ENCODE results near the gene VTI1A. TPM values are rescaled to one million over a fixed set of nuclear protein-coding genes. Genes with fewer than 3 reads are reported as not detected.

Gene VTI1A
- total RNA-seq, 1 donor from 2014 or later: 33.3 TPM

DNA sequence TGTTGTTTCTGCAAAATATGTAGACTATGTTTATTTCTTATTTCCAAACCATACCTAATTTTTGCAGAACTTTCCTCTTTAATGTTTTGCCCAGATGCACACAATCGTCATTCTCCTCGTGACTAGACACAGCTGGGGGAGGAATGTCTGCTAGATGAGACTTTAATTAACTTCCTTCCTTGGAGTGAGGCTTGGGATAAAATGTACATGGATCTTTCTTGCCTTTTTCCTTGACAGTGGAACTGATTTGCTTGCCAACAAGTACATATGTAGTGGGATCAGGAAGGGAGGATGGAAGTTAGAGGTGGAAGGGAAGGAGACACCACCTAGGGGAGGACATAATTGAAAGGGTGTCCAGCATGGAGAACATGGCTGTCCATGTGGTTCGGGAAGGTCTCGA is 172.5 kb downstream of the VTI1A start:
- no peaks in the 10 kb centered on the region for H3K27me3 Mint-ChIP-seq (ENCODE audit: low read depth, unreplicated experiment)
- no peak overlapping the region for H3K27ac ChIP-seq (ENCODE audit: low read depth, low read length)
- H4K20me1 ChIP-seq (ENCODE audit: insufficient read depth, low read length): no peaks in the 10 kb centered on the region
- no peak overlapping the region for H3K4me3 Mint-ChIP-seq (ENCODE audit: unreplicated experiment)
- H3K79me2 ChIP-seq (ENCODE audit: insufficient read depth, low read length): no peaks in the 10 kb centered on the region
- FAIRE-seq: no peak
- peaks cover 2% of the 10 kb centered on the region for H3K9me3 Mint-ChIP-seq (ENCODE audit: unreplicated experiment)
- no peaks in the 10 kb centered on the region for H3K27me3 ChIP-seq (ENCODE audit: insufficient read depth, low read length)
- no peak overlapping the region for H2AFZ ChIP-seq (ENCODE audit: low read depth, low read length)
- H3K36me3 Mint-ChIP-seq (ENCODE audit: low read depth, unreplicated experiment): peaks cover 7% of the 10 kb centered on the region
- no peak overlapping the region for H3K4me2 ChIP-seq (ENCODE audit: low read length)
- no peak overlapping the region for H3K9ac ChIP-seq (ENCODE audit: low read length)
- no peak overlapping the region for H3K4me3 ChIP-seq (ENCODE audit: insufficient read depth, low read depth, low read length)
- no peaks in the 10 kb centered on the region for H3K4me1 ChIP-seq (ENCODE audit: insufficient read depth, low read length)
- no peak overlapping the region for H3K27ac Mint-ChIP-seq (ENCODE audit: unreplicated experiment)
- H3K9me3 ChIP-seq (ENCODE audit: insufficient read depth, low read depth, low read length): no peaks in the 10 kb centered on the region
- DNase-seq (ENCODE audit: low read depth): no peak
- TF ChIP-seq, protein P1, sequence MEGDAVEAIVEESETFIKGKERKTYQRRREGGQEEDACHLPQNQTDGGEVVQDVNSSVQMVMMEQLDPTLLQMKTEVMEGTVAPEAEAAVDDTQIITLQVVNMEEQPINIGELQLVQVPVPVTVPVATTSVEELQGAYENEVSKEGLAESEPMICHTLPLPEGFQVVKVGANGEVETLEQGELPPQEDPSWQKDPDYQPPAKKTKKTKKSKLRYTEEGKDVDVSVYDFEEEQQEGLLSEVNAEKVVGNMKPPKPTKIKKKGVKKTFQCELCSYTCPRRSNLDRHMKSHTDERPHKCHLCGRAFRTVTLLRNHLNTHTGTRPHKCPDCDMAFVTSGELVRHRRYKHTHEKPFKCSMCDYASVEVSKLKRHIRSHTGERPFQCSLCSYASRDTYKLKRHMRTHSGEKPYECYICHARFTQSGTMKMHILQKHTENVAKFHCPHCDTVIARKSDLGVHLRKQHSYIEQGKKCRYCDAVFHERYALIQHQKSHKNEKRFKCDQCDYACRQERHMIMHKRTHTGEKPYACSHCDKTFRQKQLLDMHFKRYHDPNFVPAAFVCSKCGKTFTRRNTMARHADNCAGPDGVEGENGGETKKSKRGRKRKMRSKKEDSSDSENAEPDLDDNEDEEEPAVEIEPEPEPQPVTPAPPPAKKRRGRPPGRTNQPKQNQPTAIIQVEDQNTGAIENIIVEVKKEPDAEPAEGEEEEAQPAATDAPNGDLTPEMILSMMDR (IDR thresholded peaks at IDR 0.05; ENCODE audit: insufficient read depth, low read depth, low read length): no peak
- no peak for TF ChIP-seq EZH2 (IDR thresholded peaks at IDR 0.05; ENCODE audit: insufficient read depth, low read length)
- H3K36me3 ChIP-seq (ENCODE audit: insufficient read depth, low read length): no peaks in the 10 kb centered on the region
- H3K4me1 Mint-ChIP-seq (ENCODE audit: low read depth, unreplicated experiment): no peaks in the 10 kb centered on the region

DNA sequence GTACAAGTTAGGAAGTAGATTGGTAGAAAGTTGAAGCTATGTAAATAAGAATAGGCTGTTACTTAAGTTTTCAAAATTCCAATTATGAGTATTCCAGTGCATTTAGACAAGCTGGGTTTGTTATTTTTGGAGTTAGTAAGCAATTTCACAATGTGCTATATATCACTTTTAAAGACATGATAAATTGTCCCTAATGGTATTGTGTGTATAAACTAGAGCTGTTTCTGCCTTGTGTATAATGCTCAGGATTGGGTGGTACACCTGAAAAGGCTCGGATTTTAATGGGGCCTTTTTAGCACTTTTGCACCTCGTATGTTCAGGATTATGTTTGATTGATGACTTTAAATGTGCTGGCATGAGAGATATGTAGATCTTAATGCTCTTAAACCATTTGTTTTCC is 175.8 kb downstream of the VTI1A start:
- Histone ChIP-seq H3K9me3 (ENCODE audit: insufficient read depth, low read depth, low read length) (no peaks in the 10 kb centered on the region), H4K20me1 (ENCODE audit: insufficient read depth, low read length) (no peaks in the 10 kb centered on the region), H3K27ac (ENCODE audit: low read depth, low read length) (no peak overlapping the region), H3K4me1 (ENCODE audit: insufficient read depth, low read length) (no peaks in the 10 kb centered on the region), H3K9ac (ENCODE audit: low read length) (no peak overlapping the region), H2AFZ (ENCODE audit: low read depth, low read length) (no peak overlapping the region), H3K36me3 (ENCODE audit: insufficient read depth, low read length) (no peaks in the 10 kb centered on the region), H3K27me3 (ENCODE audit: insufficient read depth, low read length) (no peaks in the 10 kb centered on the region), H3K4me3 (ENCODE audit: insufficient read depth, low read depth, low read length) (no peak overlapping the region), H3K4me2 (ENCODE audit: low read length) (no peak overlapping the region), H3K79me2 (ENCODE audit: insufficient read depth, low read length) (no peaks in the 10 kb centered on the region)
- DNase-seq (ENCODE audit: low read depth): peak; percentile 30
- no peak overlapping the region for H3K27ac Mint-ChIP-seq (ENCODE audit: unreplicated experiment)
- H3K9me3 Mint-ChIP-seq (ENCODE audit: unreplicated experiment): no peaks in the 10 kb centered on the region
- TF ChIP-seq, protein P1 (IDR thresholded peaks at IDR 0.05; ENCODE audit: insufficient read depth, low read depth, low read length): no peak
- no peak for TF ChIP-seq EZH2 (IDR thresholded peaks at IDR 0.05; ENCODE audit: insufficient read depth, low read length)
- peaks cover 7% of the 10 kb centered on the region for H3K36me3 Mint-ChIP-seq (ENCODE audit: low read depth, unreplicated experiment)
- no peaks in the 10 kb centered on the region for H3K4me1 Mint-ChIP-seq (ENCODE audit: low read depth, unreplicated experiment)
- H3K27me3 Mint-ChIP-seq (ENCODE audit: low read depth, unreplicated experiment): no peaks in the 10 kb centered on the region
- peak; percentile 56 for FAIRE-seq
- H3K4me3 Mint-ChIP-seq (ENCODE audit: unreplicated experiment): no peak overlapping the region

DNA sequence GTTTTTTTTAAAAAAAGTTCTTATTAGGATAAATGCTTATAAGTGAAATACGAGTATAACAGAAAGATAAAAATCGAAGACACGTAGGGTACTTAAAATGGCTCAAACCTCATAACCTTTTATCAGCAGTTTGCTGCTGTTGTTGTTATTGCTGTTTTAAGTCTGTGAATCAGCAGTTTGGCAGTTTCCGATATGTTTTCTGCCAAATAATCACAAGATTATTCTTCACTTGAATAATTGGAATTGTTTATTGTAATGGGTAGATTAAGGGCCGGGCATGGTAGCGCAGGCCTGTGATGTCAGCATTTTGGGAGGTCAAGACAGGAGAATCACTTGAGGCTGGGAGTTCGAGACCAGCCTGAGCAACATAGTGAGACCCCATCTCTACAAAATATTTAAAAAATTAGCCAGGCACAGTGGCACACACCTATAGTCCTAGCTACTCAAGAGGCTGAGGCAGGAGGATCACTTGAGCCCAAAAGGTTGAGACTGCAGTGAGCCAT is 177.6 kb downstream of the VTI1A start:
- H3K9me3 ChIP-seq (ENCODE audit: insufficient read depth, low read depth, low read length): no peaks in the 10 kb centered on the region
- H3K79me2 ChIP-seq (ENCODE audit: insufficient read depth, low read length): no peaks in the 10 kb centered on the region
- H3K4me2 ChIP-seq (ENCODE audit: low read length): no peak overlapping the region
- H3K4me1 ChIP-seq (ENCODE audit: insufficient read depth, low read length): no peaks in the 10 kb centered on the region
- H3K9ac ChIP-seq (ENCODE audit: low read length): no peak overlapping the region
- Mint-ChIP-seq H3K27ac (ENCODE audit: unreplicated experiment) (no peak overlapping the region), H3K4me3 (ENCODE audit: unreplicated experiment) (no peak overlapping the region), H3K9me3 (ENCODE audit: unreplicated experiment) (no peaks in the 10 kb centered on the region), H3K4me1 (ENCODE audit: low read depth, unreplicated experiment) (peaks cover 5% of the 10 kb centered on the region), H3K27me3 (ENCODE audit: low read depth, unreplicated experiment) (no peaks in the 10 kb centered on the region), H3K36me3 (ENCODE audit: low read depth, unreplicated experiment) (peaks cover 5% of the 10 kb centered on the region)
- no peak for FAIRE-seq
- no peaks in the 10 kb centered on the region for H4K20me1 ChIP-seq (ENCODE audit: insufficient read depth, low read length)
- no peak overlapping the region for H3K4me3 ChIP-seq (ENCODE audit: insufficient read depth, low read depth, low read length)
- H3K27ac ChIP-seq (ENCODE audit: low read depth, low read length): no peak overlapping the region
- H3K27me3 ChIP-seq (ENCODE audit: insufficient read depth, low read length): no peaks in the 10 kb centered on the region
- no peak for DNase-seq (ENCODE audit: low read depth)
- TF ChIP-seq, protein P1 (IDR thresholded peaks at IDR 0.05; ENCODE audit: insufficient read depth, low read depth, low read length): no peak
- TF ChIP-seq EZH2 (IDR thresholded peaks at IDR 0.05; ENCODE audit: insufficient read depth, low read length): no peak
- no peak overlapping the region for H2AFZ ChIP-seq (ENCODE audit: low read depth, low read length)
- H3K36me3 ChIP-seq (ENCODE audit: insufficient read depth, low read length): no peaks in the 10 kb centered on the region

Data from astrocyte (in vitro differentiated cells and primary cell).